AG10803 (cell line): ENCODE data around the gene SCAP.

ENCODE experiments used
- DNase-seq: peaks from one replicate; pipeline ENCODE4 v3.0.0; 2010; ENCODE audit warnings: low read depth
- H3K4me3 ChIP-seq: 2 replicates; pipeline ENCODE4 v1.5.1; 2011; ENCODE audit warnings: mild to moderate bottlenecking, low read length, control low read depth
- TF ChIP-seq, protein P1 (sequence below): conservative IDR thresholded peaks from 2 replicates; pipeline ENCODE4 v1.5.1; 2011; ENCODE audit warnings: mild to moderate bottlenecking, low read length, control low read depth, inconsistent platforms

SCAP gene

DNA sequence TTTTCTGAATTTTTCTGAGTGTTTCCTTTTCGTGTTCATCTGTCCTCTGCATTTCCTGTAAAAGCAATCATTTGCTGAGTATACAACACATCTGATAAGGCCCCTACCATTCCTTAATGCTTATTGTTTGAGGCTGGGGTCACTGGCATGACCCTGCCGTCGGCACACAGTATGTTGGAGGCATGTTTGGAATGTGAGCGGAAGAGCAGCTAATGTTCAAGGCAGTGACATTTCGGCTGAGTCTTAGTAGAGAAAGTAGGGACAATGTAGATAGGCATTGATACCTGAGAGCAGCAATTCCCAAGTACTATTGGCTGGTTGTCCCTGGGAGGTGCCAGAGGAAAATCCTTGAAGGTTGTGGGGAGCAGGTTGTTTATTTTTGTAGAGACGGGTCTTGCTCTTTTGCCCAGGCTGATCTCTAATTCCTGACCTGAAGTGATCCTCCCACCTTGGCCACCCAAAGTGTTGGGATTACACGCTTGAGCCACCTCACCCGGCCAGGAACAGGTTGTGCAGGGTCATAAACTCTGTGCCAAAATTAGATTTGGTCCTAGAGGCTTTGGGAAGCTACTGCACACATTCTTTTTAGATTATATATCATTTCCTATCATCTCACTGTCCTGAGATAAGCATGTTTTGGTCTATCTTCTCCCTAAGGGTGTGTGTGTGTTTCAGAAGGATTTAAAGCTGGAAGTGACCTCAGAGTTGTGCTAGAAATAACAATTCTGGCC, 81.4 kb downstream of the SCAP start:
- no peak overlapping the region for H3K4me3 ChIP-seq
- TF ChIP-seq, protein P1, sequence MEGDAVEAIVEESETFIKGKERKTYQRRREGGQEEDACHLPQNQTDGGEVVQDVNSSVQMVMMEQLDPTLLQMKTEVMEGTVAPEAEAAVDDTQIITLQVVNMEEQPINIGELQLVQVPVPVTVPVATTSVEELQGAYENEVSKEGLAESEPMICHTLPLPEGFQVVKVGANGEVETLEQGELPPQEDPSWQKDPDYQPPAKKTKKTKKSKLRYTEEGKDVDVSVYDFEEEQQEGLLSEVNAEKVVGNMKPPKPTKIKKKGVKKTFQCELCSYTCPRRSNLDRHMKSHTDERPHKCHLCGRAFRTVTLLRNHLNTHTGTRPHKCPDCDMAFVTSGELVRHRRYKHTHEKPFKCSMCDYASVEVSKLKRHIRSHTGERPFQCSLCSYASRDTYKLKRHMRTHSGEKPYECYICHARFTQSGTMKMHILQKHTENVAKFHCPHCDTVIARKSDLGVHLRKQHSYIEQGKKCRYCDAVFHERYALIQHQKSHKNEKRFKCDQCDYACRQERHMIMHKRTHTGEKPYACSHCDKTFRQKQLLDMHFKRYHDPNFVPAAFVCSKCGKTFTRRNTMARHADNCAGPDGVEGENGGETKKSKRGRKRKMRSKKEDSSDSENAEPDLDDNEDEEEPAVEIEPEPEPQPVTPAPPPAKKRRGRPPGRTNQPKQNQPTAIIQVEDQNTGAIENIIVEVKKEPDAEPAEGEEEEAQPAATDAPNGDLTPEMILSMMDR: no peak
- no peak for DNase-seq

DNA sequence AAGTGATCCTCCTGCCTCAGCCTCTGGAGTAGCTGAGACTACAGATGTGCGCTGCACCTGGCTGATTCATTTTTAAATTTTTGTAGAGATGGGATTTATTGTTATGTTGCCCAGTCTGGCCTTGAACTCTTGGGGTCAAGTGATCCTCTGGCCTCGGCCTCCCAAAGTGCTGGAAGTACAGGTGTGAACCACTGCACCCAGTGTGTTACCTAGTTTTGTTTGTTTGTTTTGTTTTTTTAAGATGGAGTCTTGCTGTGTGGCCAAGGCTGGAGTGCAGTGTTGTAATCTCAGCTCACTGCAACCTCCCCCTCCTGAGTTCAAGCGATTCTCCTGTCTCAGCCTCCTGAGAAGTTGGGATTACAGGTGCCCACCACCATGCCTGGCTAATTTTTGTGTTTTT, 82.8 kb downstream of the SCAP start:
- TF ChIP-seq, protein P1: no peak

DNA sequence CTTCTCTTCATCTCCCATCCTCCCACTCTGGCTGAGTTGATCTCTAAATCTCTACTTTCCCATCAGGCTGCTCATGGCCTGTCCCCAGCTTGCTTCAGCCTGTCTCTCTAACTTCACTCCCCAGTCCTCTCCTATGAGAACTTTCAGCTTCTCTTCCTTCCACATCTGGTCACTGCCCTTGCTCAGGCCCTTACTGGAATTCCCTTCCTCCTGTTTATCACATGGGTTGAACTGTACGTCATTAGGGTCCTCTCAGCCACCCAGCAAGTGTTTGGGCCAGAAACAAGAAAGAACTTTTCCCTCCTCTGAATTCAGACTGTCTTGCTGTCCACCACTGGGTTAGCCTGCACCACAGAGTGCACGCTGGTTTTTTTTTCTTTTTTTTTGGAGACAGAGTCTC, 89.9 kb downstream of the SCAP start:
- no peak overlapping the region for H3K4me3 ChIP-seq
- TF ChIP-seq, protein P1: no peak
- no peak for DNase-seq

More for the DNA sequence above, 82.8 kb downstream of the SCAP start:
- DNase-seq: no peak
- no peak overlapping the region for H3K4me3 ChIP-seq

DNA sequence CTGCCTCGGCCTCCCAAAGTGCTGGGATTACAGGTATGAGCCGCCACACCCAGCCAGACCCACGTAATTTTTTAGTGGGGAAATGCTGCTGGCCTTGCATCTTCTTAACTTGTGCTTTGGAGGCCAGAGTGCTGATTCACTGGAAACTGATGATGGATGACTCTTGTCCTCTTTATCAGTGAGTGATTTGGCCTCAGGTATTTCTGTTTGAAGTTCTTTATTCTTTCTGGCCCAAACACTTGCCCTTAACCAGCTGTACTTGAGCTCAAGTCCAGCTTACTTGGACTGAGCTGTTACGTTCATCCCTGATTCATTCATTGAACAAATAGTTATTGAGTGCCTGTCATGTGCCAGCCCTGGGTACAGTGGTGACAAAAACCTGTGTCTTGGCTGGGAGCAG, 90.7 kb downstream of the SCAP start:
- no peak for DNase-seq
- no peak overlapping the region for H3K4me3 ChIP-seq
- TF ChIP-seq, protein P1: no peak

DNA sequence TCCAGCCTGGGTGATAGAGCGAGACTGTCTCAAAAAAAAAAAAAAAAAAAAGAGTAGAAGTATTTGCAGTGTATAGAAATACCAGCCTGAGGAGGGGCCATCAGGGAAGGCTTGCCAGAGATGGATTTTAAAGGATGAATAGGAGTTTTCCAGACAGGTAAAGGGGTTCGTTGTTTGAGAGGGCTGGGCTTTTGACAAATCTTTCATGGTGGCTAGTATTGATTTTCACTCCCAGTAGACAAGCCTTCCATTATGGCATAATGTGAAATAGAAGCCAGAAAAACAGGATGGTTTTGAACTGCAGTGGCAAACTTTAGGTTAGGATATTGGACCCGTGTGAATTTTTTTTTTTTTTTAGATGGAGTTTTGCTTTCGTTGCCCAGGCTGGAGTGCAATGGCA, 91.3 kb downstream of the SCAP start:
- no peak for DNase-seq
- TF ChIP-seq, protein P1: no peak
- no peak overlapping the region for H3K4me3 ChIP-seq

DNA sequence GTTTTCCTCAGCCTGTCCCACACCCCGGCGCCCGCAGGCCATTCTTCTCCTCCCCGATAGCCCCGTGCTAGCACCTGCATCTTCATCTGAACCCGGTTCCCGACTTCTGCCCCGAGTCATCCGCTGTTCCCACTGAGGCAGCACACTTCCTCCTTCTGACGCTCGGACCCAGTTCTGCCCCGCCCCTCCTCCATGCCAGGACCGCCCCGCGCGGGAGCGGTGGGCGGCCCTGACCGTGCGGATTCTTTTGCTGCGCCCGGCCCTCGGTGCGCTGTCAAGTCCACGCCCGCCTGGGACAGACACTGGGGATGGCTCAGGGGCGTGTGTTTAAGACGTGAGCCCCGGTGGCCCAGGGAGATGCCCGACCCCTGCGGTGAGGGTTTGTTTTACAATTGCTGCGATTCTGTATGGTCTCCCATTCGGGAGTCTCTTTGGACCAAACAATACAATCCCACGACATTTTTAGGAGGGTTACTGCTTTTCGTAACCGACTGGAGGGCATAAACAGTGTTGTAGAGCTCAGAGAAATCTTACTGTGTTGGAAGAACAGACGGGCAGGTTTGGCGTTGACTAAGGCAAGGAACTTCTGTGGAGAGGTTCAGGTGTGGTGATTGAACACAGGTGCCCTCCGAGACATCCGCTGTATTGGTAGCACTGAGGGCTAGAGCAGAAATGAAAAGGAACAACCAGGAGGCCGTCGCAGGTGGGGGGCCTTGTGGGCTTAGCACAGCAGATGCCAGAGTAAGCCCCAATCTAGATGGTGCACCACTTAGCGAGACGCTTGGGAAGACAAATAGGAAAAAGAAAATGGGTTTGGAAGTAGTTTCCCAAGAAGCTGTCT, 94.2 kb downstream of the SCAP start:
- peak; percentile 86 for DNase-seq
- peak overlapping the region; percentile 98 for H3K4me3 ChIP-seq
- TF ChIP-seq, protein P1: no peak
